Activated CD4-positive, alpha-beta T cell treated with anti-CD3 and anti-CD28 coated beads for 4 hours (primary cell): ENCODE data around the gene MMP17.
"Not testable (repeated sequence)": the region's sequence is repeated elsewhere in the genome, so short reads cannot be mapped to it uniquely, and the experiment has no call there.

Experiments used
- DNase-seq, 2 donors: peaks; one replicate each; pipeline ENCODE4 v3.0.0-alpha.2; 2020

Gene MMP17

GRCh38 chr12:131867471-131867870 is 39.3 kb downstream of the MMP17 start:
- no peak for DNase-seq

- DNase-seq: no peak
These were observed 39.9 kb downstream of the MMP17 start for GRCh38 chr12:131867891-131868675.

- DNase-seq: no peak
These were observed 41.8 kb downstream of the MMP17 start for GRCh38 chr12:131869871-131870418.

- DNase-seq: no peak
These were observed 43.5 kb downstream of the MMP17 start for GRCh38 chr12:131871677-131872076.

GRCh38 chr12:131872154-131873051 is 44.2 kb downstream of the MMP17 start:
- no peak for DNase-seq

- DNase-seq: no peak
These were observed 45.1 kb downstream of the MMP17 start for GRCh38 chr12:131873293-131873692.

- not testable (repeated sequence) for DNase-seq
These were observed 46.8 kb downstream of the MMP17 start for GRCh38 chr12:131874972-131875371.

GRCh38 chr12:131877216-131877615 is 49.0 kb downstream of the MMP17 start:
- DNase-seq: not testable (repeated sequence)

GRCh38 chr12:131878436-131878835 is 50.2 kb downstream of the MMP17 start:
- DNase-seq: not testable (repeated sequence)

- no peak for DNase-seq
These were observed 54.8 kb downstream of the MMP17 start for GRCh38 chr12:131882804-131883520.

GRCh38 chr12:131883521-131883900 is 55.3 kb downstream of the MMP17 start:
- DNase-seq: no peak

GRCh38 chr12:131885076-131885475 is 56.9 kb downstream of the MMP17 start:
- DNase-seq: not testable (repeated sequence)

- DNase-seq: no peak
These were observed 57.4 kb downstream of the MMP17 start for GRCh38 chr12:131885543-131886057.

- DNase-seq: not testable (repeated sequence)
These were observed 63.5 kb downstream of the MMP17 start for GRCh38 chr12:131891722-131892121.

GRCh38 chr12:131892711-131893604 is 64.8 kb downstream of the MMP17 start:
- DNase-seq: no peak

- no peak for DNase-seq
These were observed 65.6 kb downstream of the MMP17 start for GRCh38 chr12:131893605-131894312.

- peak; percentile 90 to 94 for DNase-seq
These were observed 66.2 kb downstream of the MMP17 start, which contains the start of gene ULK1 for GRCh38 chr12:131894313-131894860. Gene ULK1, plus strand, starts transcription at chr12:131894622. Its CDS starts 380 bp downstream, at chr12:131895002.

- no peak for DNase-seq
These were observed 66.9 kb downstream of the MMP17 start for GRCh38 chr12:131894981-131895639.

- DNase-seq: peak; percentile 35
These were observed 67.5 kb downstream of the MMP17 start for GRCh38 chr12:131895640-131896079.
